Gastroesophageal sphincter (tissue), 3 donors: ENCODE data around the gene ASB10.

ENCODE experiments used
- POLR2A ChIP-seq, 2 donors: fragments of 450-650 bp; IDR thresholded peaks; one replicate each; pipeline ENCODE4 v1.6.1; 2017; ENCODE audit warnings: antibody characterized with exemption in 2 of 2, mild to moderate bottlenecking in 2 of 2, moderate library complexity in 1 of 2
- POLR2AphosphoS5 ChIP-seq: sonication (generic); formaldehyde crosslinking; IDR thresholded peaks from one replicate; pipeline ENCODE4 v1.6.1; 2017; ENCODE audit warnings: antibody characterized with exemption
- TF ChIP-seq, protein P1 (sequence below), 4 experiments: fragments of 200-600 bp in 2 of 4; fragments of 450-650 bp in 2 of 4; sonication (generic) in 1 of 4; IDR thresholded peaks; one replicate each; pipeline ENCODE4 v1.5.1; 2017 to 2019; ENCODE audit warnings: antibody characterized with exemption in 4 of 4, mild to moderate bottlenecking in 2 of 4, moderate library complexity in 2 of 4

DNA sequence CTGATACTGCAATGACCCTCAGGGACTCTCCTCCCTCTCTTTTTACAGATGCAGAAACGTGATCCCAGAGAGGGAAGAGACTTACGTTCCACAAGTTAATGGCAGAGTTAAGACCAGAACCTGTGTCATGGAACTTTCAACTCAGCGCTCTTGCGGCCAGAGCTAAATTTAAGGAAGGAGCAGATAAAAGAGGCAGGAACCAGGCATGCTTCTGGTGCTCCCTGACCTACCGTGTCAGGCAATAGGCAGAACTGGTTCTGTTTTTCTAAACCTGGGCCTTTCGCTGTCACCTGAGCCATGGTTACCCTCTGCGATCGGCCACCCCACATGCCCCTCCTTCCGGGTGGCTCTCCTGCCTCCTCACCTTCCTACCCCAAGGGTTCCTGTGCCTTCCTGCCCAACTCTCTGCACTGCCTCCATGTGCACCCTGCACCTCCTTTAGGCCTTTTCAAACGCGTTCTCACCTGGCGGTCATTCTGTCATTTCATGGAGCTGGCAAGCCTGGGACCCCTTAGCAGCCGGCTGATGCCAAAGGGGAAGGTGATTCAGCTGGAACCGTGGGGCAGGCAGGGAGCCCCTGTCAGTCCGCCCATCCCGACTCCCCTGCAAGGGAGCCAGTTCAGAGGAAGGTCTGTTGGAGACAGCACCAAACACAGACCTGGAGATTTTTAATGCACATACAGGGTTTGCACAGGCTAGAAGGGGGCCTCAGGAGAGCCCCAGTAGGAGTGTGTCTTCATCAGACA, 11.8 kb downstream of the ASB10 start:
- TF ChIP-seq POLR2AphosphoS5: no peak
- TF ChIP-seq, protein P1, sequence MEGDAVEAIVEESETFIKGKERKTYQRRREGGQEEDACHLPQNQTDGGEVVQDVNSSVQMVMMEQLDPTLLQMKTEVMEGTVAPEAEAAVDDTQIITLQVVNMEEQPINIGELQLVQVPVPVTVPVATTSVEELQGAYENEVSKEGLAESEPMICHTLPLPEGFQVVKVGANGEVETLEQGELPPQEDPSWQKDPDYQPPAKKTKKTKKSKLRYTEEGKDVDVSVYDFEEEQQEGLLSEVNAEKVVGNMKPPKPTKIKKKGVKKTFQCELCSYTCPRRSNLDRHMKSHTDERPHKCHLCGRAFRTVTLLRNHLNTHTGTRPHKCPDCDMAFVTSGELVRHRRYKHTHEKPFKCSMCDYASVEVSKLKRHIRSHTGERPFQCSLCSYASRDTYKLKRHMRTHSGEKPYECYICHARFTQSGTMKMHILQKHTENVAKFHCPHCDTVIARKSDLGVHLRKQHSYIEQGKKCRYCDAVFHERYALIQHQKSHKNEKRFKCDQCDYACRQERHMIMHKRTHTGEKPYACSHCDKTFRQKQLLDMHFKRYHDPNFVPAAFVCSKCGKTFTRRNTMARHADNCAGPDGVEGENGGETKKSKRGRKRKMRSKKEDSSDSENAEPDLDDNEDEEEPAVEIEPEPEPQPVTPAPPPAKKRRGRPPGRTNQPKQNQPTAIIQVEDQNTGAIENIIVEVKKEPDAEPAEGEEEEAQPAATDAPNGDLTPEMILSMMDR (IDR thresholded peaks at IDR 0.05): no peak
- TF ChIP-seq POLR2A (IDR thresholded peaks at IDR 0.05): no peak
